ENCODE data around the gene ABI3BP. TPM values are rescaled to one million over a fixed set of nuclear protein-coding genes. Genes with fewer than 3 reads are reported as not detected.

ABI3BP gene
- total and polyA plus RNA-seq, 4 donors = 1.9 to 4.2 (median 2.4) TPM

DNA sequence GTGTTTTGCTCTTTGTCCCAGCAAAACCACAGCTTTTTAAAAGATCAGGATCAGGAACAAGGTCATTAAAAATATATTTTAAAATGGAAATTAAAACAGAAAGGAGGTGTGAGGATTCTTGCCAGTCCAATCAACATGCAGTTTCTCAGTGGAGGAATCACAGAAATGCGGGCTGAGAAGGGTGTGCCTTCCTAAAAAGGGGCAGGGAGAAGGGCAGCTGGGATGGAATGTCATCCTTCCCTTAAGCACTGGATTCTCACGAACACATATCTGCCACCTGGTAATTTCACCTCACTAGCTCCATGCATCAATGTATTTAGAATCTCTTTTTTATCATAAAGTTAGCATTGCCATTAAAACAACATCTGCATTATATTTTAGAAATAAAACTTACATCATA is 21.4 kb downstream of the ABI3BP start:
- H3K27ac ChIP-seq (ENCODE audit: low read depth in 1 of 2, low read length in 2 of 2) = no peak overlapping the region
- 76% methylated on average over 2 of the region's 2 CpGs for WGBS

DNA sequence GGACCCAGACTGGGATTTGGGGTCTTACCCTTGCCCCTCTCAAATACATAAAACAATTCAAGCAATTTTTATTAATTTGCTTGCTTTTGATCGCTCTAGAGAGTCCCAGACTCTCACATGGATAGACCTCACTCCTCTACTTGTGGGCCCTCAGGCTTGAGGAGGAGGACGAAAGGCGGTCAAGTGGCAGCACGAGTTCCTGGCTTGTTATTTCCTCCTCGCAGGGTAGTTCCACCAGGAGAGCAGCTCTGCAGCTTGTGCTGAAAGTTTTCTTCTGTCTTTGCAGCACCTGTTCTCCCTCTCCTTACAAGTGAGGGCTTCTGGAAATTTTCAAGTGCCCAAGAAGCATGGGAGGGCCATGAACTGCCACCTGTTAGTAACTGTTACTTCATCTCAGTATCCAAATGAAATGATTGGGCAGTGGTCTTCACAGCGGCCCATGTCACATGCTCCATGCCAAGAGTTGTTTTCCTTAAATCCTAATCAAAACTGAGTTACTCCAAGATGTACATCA is 22.7 kb downstream of the ABI3BP start:
- no peaks in the 10 kb centered on the region for H3K9me3 ChIP-seq (ENCODE audit: control insufficient read depth in 4 of 4, low read length in 3 of 4)
- H3K36me3 ChIP-seq (ENCODE audit: control insufficient read depth in 4 of 4, insufficient read depth in 3 of 4, low read depth in 1 of 4, low read length in 3 of 4) = no peaks in the 10 kb centered on the region
- no peak for TF ChIP-seq FOXA2 (IDR thresholded peaks at IDR 0.05)
- no peak overlapping the region for H3K9ac ChIP-seq (ENCODE audit: low read depth in 1 of 2, low read length in 2 of 2)
- WGBS = 88% methylated on average over 6 of the region's 6 CpGs
- H3K4me1 ChIP-seq (ENCODE audit: control insufficient read depth in 4 of 4, insufficient read depth in 4 of 4, low read length in 3 of 4) = no peaks in the 10 kb centered on the region
- H3K4me3 ChIP-seq (ENCODE audit: low read depth in 1 of 3, low read length in 3 of 3) = no peak overlapping the region
- DNase-seq (ENCODE audit: low spot score) = no peak
- no peak overlapping the region for H3K27ac ChIP-seq (ENCODE audit: low read depth in 1 of 2, low read length in 2 of 2)
- H3K27me3 ChIP-seq (ENCODE audit: control insufficient read depth in 4 of 4, insufficient read depth in 4 of 4, low read length in 3 of 4) = no peaks in the 10 kb centered on the region

More for the DNA sequence above, 21.4 kb downstream of the ABI3BP start:
- Histone ChIP-seq H3K4me3 (ENCODE audit: low read depth in 1 of 3, low read length in 3 of 3) (no peak overlapping the region), H3K9me3 (ENCODE audit: control insufficient read depth in 4 of 4, low read length in 3 of 4) (no peaks in the 10 kb centered on the region), H3K36me3 (ENCODE audit: control insufficient read depth in 4 of 4, insufficient read depth in 3 of 4, low read depth in 1 of 4, low read length in 3 of 4) (no peaks in the 10 kb centered on the region), H3K27me3 (ENCODE audit: control insufficient read depth in 4 of 4, insufficient read depth in 4 of 4, low read length in 3 of 4) (no peaks in the 10 kb centered on the region), H3K9ac (ENCODE audit: low read depth in 1 of 2, low read length in 2 of 2) (no peak overlapping the region), H3K4me1 (ENCODE audit: control insufficient read depth in 4 of 4, insufficient read depth in 4 of 4, low read length in 3 of 4) (no peaks in the 10 kb centered on the region)
- TF ChIP-seq NR2F2 (IDR thresholded peaks at IDR 0.05) (no peak), RAD21 (IDR thresholded peaks at IDR 0.05) (no peak), TAF1 (conservative IDR thresholded peaks at IDR 0.05) (no peak)
- no peak for DNase-seq (ENCODE audit: low spot score)

DNA sequence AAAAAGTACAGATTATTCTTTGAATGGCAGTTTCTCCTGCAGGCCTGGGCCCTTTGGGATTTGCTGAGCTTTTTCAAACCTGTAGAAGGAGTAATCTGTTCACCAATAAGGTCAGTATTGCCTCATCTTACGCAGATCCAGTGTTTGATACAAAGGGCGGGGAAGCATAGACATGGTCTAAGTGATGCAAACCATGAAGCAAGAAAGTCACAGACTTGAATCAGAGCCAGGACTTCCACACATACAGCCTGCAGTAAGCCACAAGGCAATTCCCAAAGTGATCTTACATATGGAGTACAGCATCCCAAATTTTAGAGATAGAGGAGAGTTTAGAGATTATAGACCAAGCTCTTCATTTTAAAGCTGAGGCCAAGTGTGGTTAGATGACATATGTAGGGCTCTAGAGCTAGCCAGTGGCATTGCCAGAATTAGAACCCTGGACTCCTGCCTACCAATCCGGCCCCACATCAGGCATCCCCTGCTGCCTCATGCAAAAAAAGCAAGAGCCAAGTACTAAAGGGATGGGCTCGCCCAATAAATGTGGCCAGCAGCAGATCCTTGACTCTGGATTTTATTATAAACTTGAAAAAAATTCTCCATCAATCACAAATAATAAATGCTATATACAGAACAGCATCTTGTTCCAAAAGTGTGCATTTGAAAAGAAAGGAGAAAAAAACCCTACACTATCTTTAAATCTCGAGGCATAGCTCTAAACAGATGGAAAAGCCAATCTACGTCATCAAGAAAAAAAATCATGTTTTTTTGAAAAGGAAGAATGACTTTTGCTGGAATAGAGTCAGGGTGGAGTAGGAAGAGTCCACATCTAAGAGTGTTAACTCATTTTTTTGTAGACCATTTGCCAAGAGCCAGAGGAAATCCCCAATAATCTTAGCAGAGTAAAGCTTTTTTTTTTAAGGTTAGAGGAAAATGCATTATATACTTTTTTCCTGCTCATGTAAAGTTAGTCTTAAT is 24.0 kb downstream of the ABI3BP start:
- Histone ChIP-seq H3K27me3 (ENCODE audit: control insufficient read depth in 4 of 4, insufficient read depth in 4 of 4, low read length in 3 of 4) (no peaks in the 10 kb centered on the region), H3K4me3 (ENCODE audit: low read depth in 1 of 3, low read length in 3 of 3) (no peak overlapping the region), H3K27ac (ENCODE audit: low read depth in 1 of 2, low read length in 2 of 2) (no peak overlapping the region), H3K4me1 (ENCODE audit: control insufficient read depth in 4 of 4, insufficient read depth in 4 of 4, low read length in 3 of 4) (no peaks in the 10 kb centered on the region), H3K9me3 (ENCODE audit: control insufficient read depth in 4 of 4, low read length in 3 of 4) (no peaks in the 10 kb centered on the region), H3K9ac (ENCODE audit: low read depth in 1 of 2, low read length in 2 of 2) (no peak overlapping the region), H3K36me3 (ENCODE audit: control insufficient read depth in 4 of 4, insufficient read depth in 3 of 4, low read depth in 1 of 4, low read length in 3 of 4) (no peaks in the 10 kb centered on the region)
- DNase-seq (ENCODE audit: low spot score) = no peak
- WGBS = 84% methylated on average over 6 of the region's 6 CpGs
- no peak for TF ChIP-seq NR2F2 (IDR thresholded peaks at IDR 0.05)
- TF ChIP-seq EGR1 (IDR thresholded peaks at IDR 0.05; ENCODE audit: low read depth in 2 of 2) = no peak

DNA sequence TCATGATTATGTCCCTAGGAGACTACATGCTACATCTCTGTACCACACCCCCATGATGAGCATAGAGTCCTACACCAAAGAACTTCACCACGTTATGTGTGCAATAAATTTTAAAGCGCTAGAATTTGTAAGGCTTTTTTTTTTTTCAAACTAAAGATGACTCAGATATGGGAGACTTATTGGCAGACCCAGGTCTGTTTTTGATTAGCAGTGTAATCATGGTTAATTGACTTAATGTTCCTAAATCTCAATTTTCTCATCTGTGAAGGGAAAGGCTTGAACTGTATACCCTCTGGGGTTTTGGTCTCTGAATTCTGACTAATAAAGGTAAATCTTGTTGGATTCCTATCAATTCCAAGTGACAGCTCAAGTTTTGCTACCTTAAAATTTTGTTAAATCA is 26.4 kb downstream of the ABI3BP start:
- Histone ChIP-seq H3K9ac (ENCODE audit: low read depth in 1 of 2, low read length in 2 of 2) (no peak overlapping the region), H3K4me3 (ENCODE audit: low read depth in 1 of 3, low read length in 3 of 3) (no peak overlapping the region), H3K9me3 (ENCODE audit: control insufficient read depth in 4 of 4, low read length in 3 of 4) (no peaks in the 10 kb centered on the region), H3K27ac (ENCODE audit: low read depth in 1 of 2, low read length in 2 of 2) (no peak overlapping the region), H3K4me1 (ENCODE audit: control insufficient read depth in 4 of 4, insufficient read depth in 4 of 4, low read length in 3 of 4) (no peaks in the 10 kb centered on the region), H3K36me3 (ENCODE audit: control insufficient read depth in 4 of 4, insufficient read depth in 3 of 4, low read depth in 1 of 4, low read length in 3 of 4) (no peaks in the 10 kb centered on the region), H3K27me3 (ENCODE audit: control insufficient read depth in 4 of 4, insufficient read depth in 4 of 4, low read length in 3 of 4) (peaks cover 0 to 2% (median 0%) of the 10 kb centered on the region in 4 donors)
- 86% methylated on average over 2 of the region's 2 CpGs for WGBS
- no peak for DNase-seq (ENCODE audit: low spot score)
- TF ChIP-seq, protein P1, sequence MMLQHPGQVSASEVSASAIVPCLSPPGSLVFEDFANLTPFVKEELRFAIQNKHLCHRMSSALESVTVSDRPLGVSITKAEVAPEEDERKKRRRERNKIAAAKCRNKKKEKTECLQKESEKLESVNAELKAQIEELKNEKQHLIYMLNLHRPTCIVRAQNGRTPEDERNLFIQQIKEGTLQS (IDR thresholded peaks at IDR 0.05) = no peak
- TF ChIP-seq HNF4A (conservative IDR thresholded peaks at IDR 0.05) (no peak), SP1 (IDR thresholded peaks at IDR 0.05) (no peak), HNF4G (IDR thresholded peaks at IDR 0.05) (no peak), YY1 (IDR thresholded peaks at IDR 0.05) (no peak), NR2F2 (IDR thresholded peaks at IDR 0.05) (no peak), RXRA (IDR thresholded peaks at IDR 0.05) (no peak), TAF1 (conservative IDR thresholded peaks at IDR 0.05) (no peak), FOXA1 (IDR thresholded peaks at IDR 0.05) (no peak), RAD21 (IDR thresholded peaks at IDR 0.05) (no peak), EGR1 (IDR thresholded peaks at IDR 0.05; ENCODE audit: low read depth in 2 of 2) (no peak), JUND (IDR thresholded peaks at IDR 0.05) (no peak), FOXA2 (IDR thresholded peaks at IDR 0.05) (no peak)
- TF ChIP-seq, protein P2, sequence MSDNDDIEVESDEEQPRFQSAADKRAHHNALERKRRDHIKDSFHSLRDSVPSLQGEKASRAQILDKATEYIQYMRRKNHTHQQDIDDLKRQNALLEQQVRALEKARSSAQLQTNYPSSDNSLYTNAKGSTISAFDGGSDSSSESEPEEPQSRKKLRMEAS (IDR thresholded peaks at IDR 0.05) = no peak
- TF ChIP-seq, protein P3, sequence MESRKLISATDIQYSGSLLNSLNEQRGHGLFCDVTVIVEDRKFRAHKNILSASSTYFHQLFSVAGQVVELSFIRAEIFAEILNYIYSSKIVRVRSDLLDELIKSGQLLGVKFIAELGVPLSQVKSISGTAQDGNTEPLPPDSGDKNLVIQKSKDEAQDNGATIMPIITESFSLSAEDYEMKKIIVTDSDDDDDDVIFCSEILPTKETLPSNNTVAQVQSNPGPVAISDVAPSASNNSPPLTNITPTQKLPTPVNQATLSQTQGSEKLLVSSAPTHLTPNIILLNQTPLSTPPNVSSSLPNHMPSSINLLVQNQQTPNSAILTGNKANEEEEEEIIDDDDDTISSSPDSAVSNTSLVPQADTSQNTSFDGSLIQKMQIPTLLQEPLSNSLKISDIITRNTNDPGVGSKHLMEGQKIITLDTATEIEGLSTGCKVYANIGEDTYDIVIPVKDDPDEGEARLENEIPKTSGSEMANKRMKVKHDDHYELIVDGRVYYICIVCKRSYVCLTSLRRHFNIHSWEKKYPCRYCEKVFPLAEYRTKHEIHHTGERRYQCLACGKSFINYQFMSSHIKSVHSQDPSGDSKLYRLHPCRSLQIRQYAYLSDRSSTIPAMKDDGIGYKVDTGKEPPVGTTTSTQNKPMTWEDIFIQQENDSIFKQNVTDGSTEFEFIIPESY (IDR thresholded peaks at IDR 0.05) = no peak
